HepG2 (cell line): Measurements from ENCODE around the gene TUBB3. TPM values are rescaled to one million over a fixed set of nuclear protein-coding genes. Genes with fewer than 3 reads are reported as not detected.

Experiments used
- CENPT ChIP-seq: sonication (generic); formaldehyde crosslinking; IDR thresholded peaks from 2 replicates; pipeline ENCODE4 v1.8.0; 2022; ENCODE audit warnings: low read depth, mild to moderate bottlenecking, moderate library complexity, missing genetic modification reagents
- ELF1 ChIP-seq: sonication (generic); formaldehyde crosslinking; IDR thresholded peaks from 2 replicates; pipeline ENCODE4 v1.4.0; 2020; ENCODE audit warnings: missing genetic modification reagents
- FOSL1 ChIP-seq: sonication (generic); formaldehyde crosslinking; IDR thresholded peaks from 2 replicates; pipeline ENCODE4 v1.9.0; 2021; ENCODE audit warnings: missing genetic modification reagents, borderline replicate concordance
- FOXO1 ChIP-seq: sonication (generic); formaldehyde crosslinking; IDR thresholded peaks from 2 replicates; pipeline ENCODE4 v1.4.0; 2020; ENCODE audit warnings: missing genetic modification reagents
- GABPA ChIP-seq, 2 experiments: IDR thresholded peaks; 2 replicates each; pipeline ENCODE4 v1.6.1; 2011 to 2016; ENCODE audit warnings: low read depth in 2 of 2, low read length in 1 of 2, missing biosample characterization in 1 of 2, missing genetic modification characterization in 1 of 2
- GATA4 ChIP-seq: sonication (generic); IDR thresholded peaks from 2 replicates; pipeline ENCODE4 v1.6.1; 2016; ENCODE audit warnings: antibody characterized with exemption, low read depth, borderline replicate concordance
- HOXD1 ChIP-seq: sonication (generic); formaldehyde crosslinking; IDR thresholded peaks from 2 replicates; pipeline ENCODE4 v1.5.0; 2020; ENCODE audit warnings: missing genetic modification reagents
- IKZF5 ChIP-seq: IDR thresholded peaks from 2 replicates; pipeline ENCODE4 v1.6.1; 2018; ENCODE audit warnings: missing genetic modification reagents, mild to moderate bottlenecking, missing compliant biosample characterization
- NFRKB ChIP-seq: fragments of 450-650 bp; IDR thresholded peaks from 2 replicates; pipeline ENCODE4 v1.6.1; 2017
- NONO ChIP-seq, 2 experiments: fragments of 450-650 bp in 1 of 2; sonication (generic) in 1 of 2; formaldehyde crosslinking in 1 of 2; IDR thresholded peaks in 1 of 2; conservative IDR thresholded peaks in 1 of 2; 2 replicates each; pipeline versions ENCODE4 v1.6.1 to v1.8.0; 2017 to 2022; ENCODE audit warnings: mild to moderate bottlenecking in 1 of 2, missing genetic modification reagents in 1 of 2, moderate library complexity in 1 of 2
- POLR2AphosphoS2 ChIP-seq: IDR thresholded peaks from 2 replicates; pipeline ENCODE4 v1.6.1; 2011; ENCODE audit warnings: low read depth, low read length, improper control_type of control experiment
- SIX1 ChIP-seq: sonication (generic); formaldehyde crosslinking; IDR thresholded peaks from 2 replicates; pipeline ENCODE4 v1.4.0; 2020; ENCODE audit warnings: missing genetic modification reagents, borderline replicate concordance
- THAP8 ChIP-seq: sonication (generic); formaldehyde crosslinking; IDR thresholded peaks from 2 replicates; pipeline ENCODE4 v1.5.1; 2020; ENCODE audit warnings: missing genetic modification reagents, mild to moderate bottlenecking, borderline replicate concordance
- TSC22D2 ChIP-seq: sonication (generic); formaldehyde crosslinking; IDR thresholded peaks from 2 replicates; pipeline ENCODE4 v1.5.1; 2020; ENCODE audit warnings: missing genetic modification reagents, mild to moderate bottlenecking, borderline replicate concordance
- WIZ ChIP-seq: sonication (generic); formaldehyde crosslinking; IDR thresholded peaks from 2 replicates; pipeline ENCODE4 v1.5.1; 2020; ENCODE audit warnings: mild to moderate bottlenecking, missing genetic modification reagents
- ZIK1 ChIP-seq: sonication (generic); formaldehyde crosslinking; IDR thresholded peaks from 2 replicates; pipeline ENCODE4 v1.5.0; 2020; ENCODE audit warnings: mild to moderate bottlenecking, low read depth, missing genetic modification reagents, borderline replicate concordance
- ZNF230 ChIP-seq: sonication (generic); formaldehyde crosslinking; IDR thresholded peaks from 2 replicates; pipeline ENCODE4 v1.4.0; 2020; ENCODE audit warnings: mild to moderate bottlenecking, missing genetic modification reagents
- ZNF296 ChIP-seq: sonication (generic); formaldehyde crosslinking; conservative IDR thresholded peaks from 2 replicates; pipeline ENCODE4 v1.5.0; 2020; ENCODE audit warnings: mild to moderate bottlenecking, missing genetic modification reagents
- ZNF33B ChIP-seq: sonication (generic); formaldehyde crosslinking; IDR thresholded peaks from 2 replicates; pipeline ENCODE4 v1.5.1; 2020; ENCODE audit warnings: mild to moderate bottlenecking, missing genetic modification reagents
- ZNF556 ChIP-seq: sonication (generic); formaldehyde crosslinking; IDR thresholded peaks from 2 replicates; pipeline ENCODE4 v1.4.0; 2020; ENCODE audit warnings: mild to moderate bottlenecking, missing genetic modification reagents, borderline replicate concordance
- ZNF567 ChIP-seq: sonication (generic); formaldehyde crosslinking; IDR thresholded peaks from 2 replicates; pipeline ENCODE4 v1.8.1; 2023; ENCODE audit warnings: mild to moderate bottlenecking, missing genetic modification reagents, borderline replicate concordance
- ZNF615 ChIP-seq: sonication (generic); formaldehyde crosslinking; IDR thresholded peaks from 2 replicates; pipeline ENCODE4 v1.5.0; 2020; ENCODE audit warnings: mild to moderate bottlenecking, missing genetic modification reagents, borderline replicate concordance
- ZNF713 ChIP-seq: sonication (generic); formaldehyde crosslinking; IDR thresholded peaks from 2 replicates; pipeline ENCODE4 v1.4.0; 2020; ENCODE audit warnings: mild to moderate bottlenecking, missing genetic modification reagents
- ZNF768 ChIP-seq: sonication (generic); formaldehyde crosslinking; IDR thresholded peaks from 2 replicates; pipeline ENCODE4 v1.4.0; 2020; ENCODE audit warnings: missing genetic modification reagents
- ZNF773 ChIP-seq: sonication (generic); formaldehyde crosslinking; IDR thresholded peaks from 2 replicates; pipeline ENCODE4 v1.4.0; 2020; ENCODE audit warnings: missing genetic modification reagents, borderline replicate concordance
- ZNF788 ChIP-seq: sonication (generic); formaldehyde crosslinking; IDR thresholded peaks from 2 replicates; pipeline ENCODE4 v1.5.0; 2020; ENCODE audit warnings: mild to moderate bottlenecking, missing genetic modification reagents, borderline replicate concordance
- polyA plus RNA-seq, 8 experiments: library from polyadenylated mRNA; depleted of rRNA in 3 of 8; stranded (reverse) in 7 of 8; unstranded in 1 of 8; fragments of >200 nt; fragmentation: Illumina TruSeq in 4 of 8; extraction: Trizol in 4 of 8; gene quantifications; 2 replicates each; pipeline versions ENCODE4 v1.2.1 to v1.2.3, GENCODE V29; 2011 to 2016; ENCODE audit warnings: low read depth in 4 of 8, missing spikeins in 1 of 8, mixed read lengths in 1 of 8; ENCODE audit not compliant: insufficient read depth in 1 of 8
- total RNA-seq, 5 experiments: library from RNA; depleted of rRNA; stranded (reverse); fragments of >200 nt; fragmentation: Illumina TruSeq; extraction: Trizol; gene quantifications; 2 replicates each; pipeline ENCODE4 v1.2.3, GENCODE V29; 2016; ENCODE audit warnings: low read depth in 1 of 5

The TUBB3 gene
- total and polyA plus RNA-seq, 2 of the 13 experiments (the other 11 are each of a cell fraction or from before 2014, with no cell fraction given): 110 to 185 TPM

GRCh38 chr16:89922884-89923639, at the start of gene TUBB3 (continued):
- TF ChIP-seq WIZ (CRISPR knock-in tag): no peak
- no peak for TF ChIP-seq GABPA (IDR thresholded peaks at IDR 0.05; ENCODE audit: low read depth, low read length)
- no peak for TF ChIP-seq GABPA (CRISPR knock-in tag; IDR thresholded peaks at IDR 0.05; ENCODE audit: low read depth)
- TF ChIP-seq POLR2AphosphoS2: peak; percentile 15; the same call in 1 of the 2 replicates
- TF ChIP-seq CENPT: peak; percentile 91
- no peak for TF ChIP-seq ZNF788 (CRISPR knock-in tag)
- TF ChIP-seq ZIK1 (CRISPR knock-in tag): peak; percentile 75
- peak; percentile 92 for TF ChIP-seq GATA4
- 0 out of 2 replicates have a peak, but pooled peaks have one; percentile 86 for TF ChIP-seq ZNF773 (CRISPR knock-in tag)
- TF ChIP-seq ZNF615: no peak
- no peak for TF ChIP-seq THAP8 (CRISPR knock-in tag)
- no peak for TF ChIP-seq FOSL1 (CRISPR knock-in tag)
- no peak for TF ChIP-seq ZNF296 (CRISPR knock-in tag)
- no peak for TF ChIP-seq TSC22D2
- TF ChIP-seq NONO (IDR thresholded peaks at IDR 0.05): no peak
- peak; percentile 66 for TF ChIP-seq NONO (CRISPR knock-in tag; conservative IDR thresholded peaks at IDR 0.05)
- no peak for TF ChIP-seq ZNF230 (CRISPR knock-in tag)
- TF ChIP-seq FOXO1 (CRISPR knock-in tag): no peak
- TF ChIP-seq ZNF713 (CRISPR knock-in tag): no peak
- TF ChIP-seq ZNF33B (CRISPR knock-in tag): no peak
- no peak for TF ChIP-seq IKZF5 (CRISPR knock-in tag)
- TF ChIP-seq NFRKB: no peak
- TF ChIP-seq ZNF768 (CRISPR knock-in tag): peak; percentile 52; the same call in 1 of the 2 replicates
- TF ChIP-seq HOXD1 (CRISPR knock-in tag): no peak
- TF ChIP-seq ZNF556: no peak; the same call in 1 of the 2 replicates
- TF ChIP-seq ELF1: no peak
- TF ChIP-seq SIX1 (CRISPR knock-in tag): no peak
- no peak for TF ChIP-seq ZNF567 (CRISPR knock-in tag)
